Osteocyte (in vitro differentiated cells): ENCODE measurements around the gene PDE3A. TPM values are rescaled to one million over a fixed set of nuclear protein-coding genes. Genes with fewer than 3 reads are reported as not detected.
"Not testable (repeated sequence)": the region's sequence is repeated elsewhere in the genome, so short reads cannot be mapped to it uniquely, and the experiment has no call there.

Source experiments
- DNase-seq: peaks from one replicate; pipeline ENCODE4 v3.0.0; 2021; ENCODE audit warnings: mixed read lengths; ENCODE audit not compliant: unreplicated experiment; ENCODE audit errors: extremely low spot score
- H3K27ac Mint-ChIP-seq: one replicate; pipeline ENCODE4 v1.8.0; 2021; ENCODE audit warnings: mild to moderate bottlenecking, mixed read lengths; ENCODE audit not compliant: unreplicated experiment
- H3K27me3 Mint-ChIP-seq: one replicate; pipeline ENCODE4 v1.8.0; 2021; ENCODE audit warnings: mixed read lengths; ENCODE audit not compliant: unreplicated experiment
- H3K36me3 Mint-ChIP-seq: one replicate; pipeline ENCODE4 v1.8.0; 2021; ENCODE audit warnings: mixed read lengths; ENCODE audit not compliant: unreplicated experiment
- H3K4me1 Mint-ChIP-seq: one replicate; pipeline ENCODE4 v1.8.0; 2021; ENCODE audit warnings: mixed read lengths; ENCODE audit not compliant: unreplicated experiment
- H3K4me3 Mint-ChIP-seq: one replicate; pipeline ENCODE4 v1.8.0; 2021; ENCODE audit warnings: mild to moderate bottlenecking, moderate library complexity, mixed read lengths; ENCODE audit not compliant: unreplicated experiment
- H3K9me3 Mint-ChIP-seq: one replicate; pipeline ENCODE4 v1.8.0; 2021; ENCODE audit warnings: mixed read lengths; ENCODE audit not compliant: unreplicated experiment
- total RNA-seq: library from RNA; stranded (reverse); gene quantifications from 2 replicates; pipeline ENCODE4 v1.2.1, GENCODE V29; 2021
- TF ChIP-seq, protein P1 (sequence below): fragments of 200-600 bp; sonication (generic); IDR thresholded peaks from 2 replicates; pipeline ENCODE4 v1.5.0; 2021; ENCODE audit warnings: antibody characterized with exemption, mild to moderate bottlenecking, moderate library complexity

The PDE3A gene
- total RNA-seq, 1 donor from 2014 or later = 27.8 TPM

DNA sequence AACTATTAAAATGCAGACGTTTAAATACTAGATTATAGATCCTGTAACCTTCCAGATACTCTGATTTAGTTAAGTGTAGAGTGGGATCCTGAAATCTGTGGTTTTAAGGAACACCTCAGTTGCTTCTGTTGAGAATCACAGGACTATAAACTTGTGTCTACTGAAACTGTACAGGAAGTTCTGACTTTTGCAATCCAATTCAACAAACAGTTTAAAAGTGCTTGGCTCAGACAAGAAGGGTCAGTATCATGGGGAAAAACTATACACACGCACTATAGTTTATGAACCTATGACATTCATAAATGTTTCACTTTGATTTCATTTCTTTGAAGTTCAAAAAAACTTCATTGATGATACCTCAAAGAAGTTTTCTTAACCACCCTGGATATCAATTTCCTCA lies 13.8 kb downstream of the PDE3A start:
- Mint-ChIP-seq H3K36me3 (peaks cover 19% of the 10 kb centered on the region), H3K9me3 (peaks cover 9% of the 10 kb centered on the region), H3K27ac (no peak overlapping the region), H3K27me3 (no peaks in the 10 kb centered on the region), H3K4me3 (no peak overlapping the region), H3K4me1 (peaks cover 38% of the 10 kb centered on the region)
- TF ChIP-seq, protein P1, sequence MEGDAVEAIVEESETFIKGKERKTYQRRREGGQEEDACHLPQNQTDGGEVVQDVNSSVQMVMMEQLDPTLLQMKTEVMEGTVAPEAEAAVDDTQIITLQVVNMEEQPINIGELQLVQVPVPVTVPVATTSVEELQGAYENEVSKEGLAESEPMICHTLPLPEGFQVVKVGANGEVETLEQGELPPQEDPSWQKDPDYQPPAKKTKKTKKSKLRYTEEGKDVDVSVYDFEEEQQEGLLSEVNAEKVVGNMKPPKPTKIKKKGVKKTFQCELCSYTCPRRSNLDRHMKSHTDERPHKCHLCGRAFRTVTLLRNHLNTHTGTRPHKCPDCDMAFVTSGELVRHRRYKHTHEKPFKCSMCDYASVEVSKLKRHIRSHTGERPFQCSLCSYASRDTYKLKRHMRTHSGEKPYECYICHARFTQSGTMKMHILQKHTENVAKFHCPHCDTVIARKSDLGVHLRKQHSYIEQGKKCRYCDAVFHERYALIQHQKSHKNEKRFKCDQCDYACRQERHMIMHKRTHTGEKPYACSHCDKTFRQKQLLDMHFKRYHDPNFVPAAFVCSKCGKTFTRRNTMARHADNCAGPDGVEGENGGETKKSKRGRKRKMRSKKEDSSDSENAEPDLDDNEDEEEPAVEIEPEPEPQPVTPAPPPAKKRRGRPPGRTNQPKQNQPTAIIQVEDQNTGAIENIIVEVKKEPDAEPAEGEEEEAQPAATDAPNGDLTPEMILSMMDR = no peak
- no peak for DNase-seq

DNA sequence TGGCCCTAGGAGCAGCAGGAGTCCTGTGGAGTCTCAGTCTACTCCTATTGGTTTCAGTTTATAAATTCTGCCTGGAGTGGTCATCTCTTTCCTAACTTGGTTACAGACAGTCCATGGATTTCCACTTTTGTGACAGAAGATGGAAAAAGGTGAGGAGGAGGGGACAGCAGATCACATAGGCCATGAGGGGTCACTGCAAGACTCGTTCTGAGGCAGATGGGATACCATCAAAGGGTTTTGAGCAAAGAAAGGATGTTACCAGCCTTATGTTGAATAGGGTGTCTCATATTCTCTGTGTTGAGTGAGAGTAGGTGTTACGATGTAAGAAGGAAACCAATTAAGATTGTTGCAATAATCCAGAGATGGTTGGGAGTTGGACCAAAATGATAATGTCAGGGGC lies 15.3 kb downstream of the PDE3A start:
- H3K4me3 Mint-ChIP-seq = no peak overlapping the region
- TF ChIP-seq, protein P1 = no peak
- DNase-seq = no peak
- no peak overlapping the region for H3K27ac Mint-ChIP-seq
- peaks cover 22% of the 10 kb centered on the region for H3K36me3 Mint-ChIP-seq
- H3K27me3 Mint-ChIP-seq = no peaks in the 10 kb centered on the region
- H3K9me3 Mint-ChIP-seq = peaks cover 11% of the 10 kb centered on the region
- peaks cover 33% of the 10 kb centered on the region for H3K4me1 Mint-ChIP-seq

DNA sequence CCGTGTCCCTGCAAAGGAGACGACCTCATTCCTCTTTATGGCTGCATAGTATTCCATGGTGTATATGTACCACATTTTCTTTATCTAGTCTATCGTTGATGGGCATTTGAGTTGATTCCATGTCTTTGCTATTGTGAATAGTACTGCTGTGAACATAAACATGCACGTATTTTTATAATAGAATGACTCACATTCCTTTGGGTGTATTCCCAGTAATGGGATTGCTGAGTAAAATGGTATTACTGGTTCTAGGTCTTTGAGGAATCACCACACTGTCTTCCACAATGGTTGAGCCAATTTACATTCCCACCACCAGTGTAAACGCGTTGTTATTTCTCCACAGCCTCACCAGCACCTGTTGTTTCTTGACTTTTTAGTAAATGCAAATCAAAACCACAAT lies 16.5 kb downstream of the PDE3A start:
- Mint-ChIP-seq H3K36me3 (peaks cover 23% of the 10 kb centered on the region), H3K4me1 (peaks cover 29% of the 10 kb centered on the region), H3K9me3 (peaks cover 11% of the 10 kb centered on the region)
- H3K27me3 Mint-ChIP-seq, H3K4me3 Mint-ChIP-seq, H3K27ac Mint-ChIP-seq, DNase-seq: not testable (repeated sequence)

- TF ChIP-seq, protein P1 = no peak
- Mint-ChIP-seq H3K36me3 (peaks cover 19% of the 10 kb centered on the region), H3K27me3 (no peaks in the 10 kb centered on the region), H3K9me3 (peaks cover 11% of the 10 kb centered on the region), H3K4me1 (peaks cover 22% of the 10 kb centered on the region), H3K27ac (no peak overlapping the region), H3K4me3 (no peak overlapping the region)
- DNase-seq = no peak
Observed at GRCh38 chr12:20390846-20391245, 22.5 kb downstream of the PDE3A start.

- Mint-ChIP-seq H3K4me3 (no peak overlapping the region), H3K36me3 (peaks cover 8% of the 10 kb centered on the region), H3K27me3 (no peaks in the 10 kb centered on the region), H3K9me3 (no peaks in the 10 kb centered on the region), H3K27ac (no peak overlapping the region), H3K4me1 (peaks cover 22% of the 10 kb centered on the region)
- no peak for DNase-seq
- TF ChIP-seq, protein P1 = no peak
Observed at GRCh38 chr12:20392339-20392738, 24.0 kb downstream of the PDE3A start.

DNA sequence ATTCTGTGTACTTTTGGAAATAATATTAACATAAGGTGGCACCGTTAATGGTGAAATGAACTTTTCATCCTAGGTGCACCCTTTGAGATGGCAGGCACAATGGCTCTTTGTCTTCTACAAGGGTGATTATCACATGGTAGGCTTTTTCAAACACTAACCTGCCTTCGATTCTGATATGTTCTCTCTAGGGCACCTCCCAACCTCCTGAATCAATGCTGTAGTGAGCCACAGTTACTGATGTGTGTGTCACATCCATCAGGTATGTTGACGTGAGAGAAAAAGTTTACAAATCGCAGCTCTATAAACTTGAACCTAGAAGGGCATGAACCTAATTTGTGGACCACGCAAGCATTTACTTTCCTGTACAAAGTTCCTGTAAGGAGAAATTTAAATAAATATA lies 25.4 kb downstream of the PDE3A start:
- Mint-ChIP-seq H3K27me3 (no peaks in the 10 kb centered on the region), H3K27ac (no peak overlapping the region), H3K4me1 (peaks cover 31% of the 10 kb centered on the region), H3K9me3 (no peaks in the 10 kb centered on the region), H3K36me3 (peaks cover 8% of the 10 kb centered on the region), H3K4me3 (no peak overlapping the region)
- no peak for DNase-seq
- TF ChIP-seq, protein P1 = no peak
